ENCODE data around the gene DENND4C. TPM values are rescaled to one million over a fixed set of nuclear protein-coding genes. Genes with fewer than 3 reads are reported as not detected.
A peak's percentile ranks its signal among the peaks of the same experiment; 100 is the strongest.

Gene DENND4C
- polyA plus RNA-seq, 2 of the 4 experiments (the other 2 are of a cell fraction): 17.4 to 44.1 TPM

GRCh38 chr9:19290103-19290502 is 59.6 kb downstream of the DENND4C start:
- H3K27ac ChIP-seq: no peak overlapping the region
- TF ChIP-seq MAFK (IDR thresholded peaks at IDR 0.05; ENCODE audit: partially characterized antibody): peak; percentile 89
- no peak for TF ChIP-seq KDM5A (IDR thresholded peaks at IDR 0.05)
- H3K9me3 ChIP-seq: no peaks in the 10 kb centered on the region
- no peak for DNase-seq (ENCODE audit: low read depth in 1 of 2, low spot score in 1 of 2)
- peak; percentile 13 for FAIRE-seq
- ChIA-PET CTCF (no interaction called here), POLR2A (no interaction called here)
- no peak overlapping the region for H3K4me2 ChIP-seq
- no peak for ATAC-seq
- H3K4me3 ChIP-seq: no peak overlapping the region
- H3K4me1 ChIP-seq: peaks cover 23% of the 10 kb centered on the region

- ATAC-seq: no peak
- POLR2A ChIA-PET: no interaction called here
- Histone ChIP-seq H3K9me3 (no peaks in the 10 kb centered on the region), H3K4me2 (no peak overlapping the region), H3K27ac (no peak overlapping the region), H3K4me3 (no peak overlapping the region), H3K4me1 (no peaks in the 10 kb centered on the region)
- TF ChIP-seq FOSB (CRISPR knock-in tag; IDR thresholded peaks at IDR 0.05) (no peak), KDM1A (IDR thresholded peaks at IDR 0.05; ENCODE audit: low read depth) (no peak), NFE2L2 (conservative IDR thresholded peaks at IDR 0.05; ENCODE audit: low read length) (no peak), NR3C1 (IDR thresholded peaks at IDR 0.05) (no peak), ESRRA (IDR thresholded peaks at IDR 0.05; ENCODE audit: borderline replicate concordance, low read length) (no peak), CHD2 (IDR thresholded peaks at IDR 0.05; ENCODE audit: low read length, partially characterized antibody) (no peak)
- WGBS (ENCODE audit: missing lambda C conversion rate): 95% methylated on average over 4 of the region's 4 CpGs
- FAIRE-seq: no peak
- DNase-seq (ENCODE audit: low read depth in 1 of 2, low spot score in 1 of 2): no peak
- CTCF ChIA-PET: no interaction called here
These were observed 63.7 kb downstream of the DENND4C start for GRCh38 chr9:19294219-19294618.

GRCh38 chr9:19298436-19299000 is 68.0 kb downstream of the DENND4C start:
- H3K27ac ChIP-seq: no peak overlapping the region
- H3K4me3 ChIP-seq: no peak overlapping the region
- ATAC-seq: no peak
- DNase-seq (ENCODE audit: low read depth in 1 of 2, low spot score in 1 of 2): no peak
- CTCF ChIA-PET: no interaction called here
- H3K4me1 ChIP-seq: no peaks in the 10 kb centered on the region
- WGBS (ENCODE audit: missing lambda C conversion rate): 92% methylated on average over 2 of the region's 2 CpGs
- TF ChIP-seq JUN (IDR thresholded peaks at IDR 0.05) (no peak), CHD4 (IDR thresholded peaks at IDR 0.05; ENCODE audit: borderline replicate concordance) (no peak), CHD2 (IDR thresholded peaks at IDR 0.05; ENCODE audit: low read length, partially characterized antibody) (no peak), FOXS1 (CRISPR knock-in tag; IDR thresholded peaks at IDR 0.05) (no peak), RARB (CRISPR knock-in tag; IDR thresholded peaks at IDR 0.05) (no peak), EP300 (IDR thresholded peaks at IDR 0.05) (no peak), FOSL2 (IDR thresholded peaks at IDR 0.05) (no peak), FOSL2 (CRISPR knock-in tag; IDR thresholded peaks at IDR 0.05) (no peak), CEBPB (IDR thresholded peaks at IDR 0.05) (no peak), MYC (IDR thresholded peaks at IDR 0.05; ENCODE audit: borderline replicate concordance, low read length) (no peak), ZNF302 (CRISPR knock-in tag; IDR thresholded peaks at IDR 0.05) (no peak), KDM5A (IDR thresholded peaks at IDR 0.05) (no peak), USF2 (IDR thresholded peaks at IDR 0.05) (no peak), NPAS2 (CRISPR knock-in tag; IDR thresholded peaks at IDR 0.05; ENCODE audit: borderline replicate concordance) (no peak), RCOR1 (IDR thresholded peaks at IDR 0.05; ENCODE audit: low read depth, low read length) (no peak), CBX8 (IDR thresholded peaks at IDR 0.05) (no peak), BHLHE40 (IDR thresholded peaks at IDR 0.05; ENCODE audit: low read depth, low read length) (no peak), NR3C1 (IDR thresholded peaks at IDR 0.05) (no peak), FOSB (CRISPR knock-in tag; IDR thresholded peaks at IDR 0.05) (no peak), SREBF2 (IDR thresholded peaks at IDR 0.05) (no peak)
- no peak overlapping the region for H3K4me2 ChIP-seq
- POLR2A ChIA-PET: no interaction called here
- no peak for FAIRE-seq
- H3K9me3 ChIP-seq: no peaks in the 10 kb centered on the region

- Histone ChIP-seq H3K9me3 (no peaks in the 10 kb centered on the region), H3K27ac (no peak overlapping the region), H3K4me2 (no peak overlapping the region), H3K4me1 (no peaks in the 10 kb centered on the region), H3K4me3 (no peak overlapping the region)
- no peak for FAIRE-seq
- ChIA-PET POLR2A (no interaction called here), CTCF (interaction anchor here (1.0 kb wide), 1 partner anchor 154 kb away, joined by 3 read pairs; no protein-coding TSS in a partner anchor)
- no peak for ATAC-seq
- no peak for DNase-seq (ENCODE audit: low read depth in 1 of 2, low spot score in 1 of 2)
- 92% methylated on average over 1 of the region's 1 CpG for WGBS (ENCODE audit: missing lambda C conversion rate)
- TF ChIP-seq ZSCAN20 (CRISPR knock-in tag; IDR thresholded peaks at IDR 0.05) (no peak), NFE2L2 (conservative IDR thresholded peaks at IDR 0.05; ENCODE audit: low read length) (no peak), HDAC2 (IDR thresholded peaks at IDR 0.05) (no peak)
These were observed 72.7 kb downstream of the DENND4C start for GRCh38 chr9:19303216-19303615.
